ENCODE results near the gene LRRK1.

Gene LRRK1

GRCh38 chr15:100918690-100919480 lies at the start of gene LRRK1:
Gene LRRK1, plus strand, starts transcription at chr15:100919357. Its CDS starts 5,276 bp downstream, at chr15:100924633.
- DNase-seq (ENCODE audit: low spot score) = no peak

- DNase-seq (ENCODE audit: low spot score) = peak; percentile 50
Measured at GRCh38 chr15:100873029-100873677, 46.0 kb upstream of the LRRK1 start.

GRCh38 chr15:100875495-100875894 lies 43.7 kb upstream of the LRRK1 start:
- DNase-seq (ENCODE audit: low spot score) = no peak

- DNase-seq (ENCODE audit: low spot score) = no peak
Measured at GRCh38 chr15:100875976-100876375, 43.2 kb upstream of the LRRK1 start.

- DNase-seq (ENCODE audit: low spot score) = no peak
Measured at GRCh38 chr15:100877551-100877950, 41.6 kb upstream of the LRRK1 start.

- DNase-seq (ENCODE audit: low spot score) = no peak
Measured at GRCh38 chr15:100878130-100878529, 41.0 kb upstream of the LRRK1 start.

GRCh38 chr15:100878648-100879047 lies 40.5 kb upstream of the LRRK1 start:
- no peak for DNase-seq (ENCODE audit: low spot score)

GRCh38 chr15:100879061-100879463 lies 40.1 kb upstream of the LRRK1 start:
- DNase-seq (ENCODE audit: low spot score) = no peak

- peak; percentile 5 for DNase-seq (ENCODE audit: low spot score)
Measured at GRCh38 chr15:100879464-100880138, 39.6 kb upstream of the LRRK1 start, which contains the start of gene ALDH1A3. Gene ALDH1A3, plus strand, starts transcription at chr15:100879831. Its CDS starts 77 bp downstream, at chr15:100879908.

- DNase-seq (ENCODE audit: low spot score) = no peak
Measured at GRCh38 chr15:100880139-100880896, 38.8 kb upstream of the LRRK1 start.

- no peak for DNase-seq (ENCODE audit: low spot score)
Measured at GRCh38 chr15:100880897-100881242, 38.3 kb upstream of the LRRK1 start.

- DNase-seq (ENCODE audit: low spot score) = no peak
Measured at GRCh38 chr15:100881573-100882336, 37.4 kb upstream of the LRRK1 start.

GRCh38 chr15:100885116-100885515 lies 34.0 kb upstream of the LRRK1 start:
- no peak for DNase-seq (ENCODE audit: low spot score)

GRCh38 chr15:100885811-100886210 lies 33.3 kb upstream of the LRRK1 start:
- DNase-seq (ENCODE audit: low spot score) = no peak

GRCh38 chr15:100887211-100887913 lies 31.8 kb upstream of the LRRK1 start:
- no peak for DNase-seq (ENCODE audit: low spot score)

- DNase-seq (ENCODE audit: low spot score) = no peak
Measured at GRCh38 chr15:100889385-100890050, 29.6 kb upstream of the LRRK1 start.

- DNase-seq (ENCODE audit: low spot score) = no peak
Measured at GRCh38 chr15:100890051-100890720, 29.0 kb upstream of the LRRK1 start.

- DNase-seq (ENCODE audit: low spot score) = no peak
Measured at GRCh38 chr15:100890850-100891249, 28.3 kb upstream of the LRRK1 start.

- no peak for DNase-seq (ENCODE audit: low spot score)
Measured at GRCh38 chr15:100891307-100892012, 27.7 kb upstream of the LRRK1 start.

All from activated CD4-positive, alpha-beta T cell treated with anti-CD3 and anti-CD28 coated beads, Interleukin-2, Interleukin-4, amounts not matched to agents 100 ng/mL and 50 ng/mL, durations not matched to agents 16 hours and 8 hours (primary cell).